ENCODE measurements around the gene SEMA3F.

- no peak for TF ChIP-seq CTCF (IDR thresholded peaks at IDR 0.05; ENCODE audit: poor library complexity)
- no peak for TF ChIP-seq EZH2 (IDR thresholded peaks at IDR 0.05; ENCODE audit: borderline replicate concordance)
- no peak for TF ChIP-seq EZH2phosphoT487 (IDR thresholded peaks at IDR 0.05; ENCODE audit: low read depth, severe bottlenecking, unreplicated experiment)
Observed at GRCh38 chr3:50157827-50158529, 2.9 kb downstream of the SEMA3F start.
